GM19351 (cell line): Measurements from ENCODE around the gene CCDC39.

Experiments used
- ATAC-seq: cut with Tn5 transposase; IDR thresholded peaks from one replicate; pipeline ENCODE4 v1.9.1; 2021; ENCODE audit warnings: mild to moderate bottlenecking, moderate library complexity; ENCODE audit not compliant: unreplicated experiment

Gene CCDC39

GRCh38 chr3:180679178-180680096 lies at the start of gene CCDC39:
CCDC39 (minus strand) TSS chr3:180679489; CDS start chr3:180679380, 109 bp downstream.
- ATAC-seq: peak; percentile 91

GRCh38 chr3:180720012-180720411 lies 40.7 kb upstream of the CCDC39 start:
- ATAC-seq: no peak

GRCh38 chr3:180707896-180708295 lies 28.6 kb upstream of the CCDC39 start:
- ATAC-seq: no peak

- ATAC-seq: no peak
These were observed 26.3 kb upstream of the CCDC39 start for GRCh38 chr3:180705619-180706018.

- no peak for ATAC-seq
These were observed 25.2 kb upstream of the CCDC39 start for GRCh38 chr3:180704532-180704931.

GRCh38 chr3:180700941-180701340 lies 21.7 kb upstream of the CCDC39 start:
- ATAC-seq: no peak

- ATAC-seq: no peak
These were observed 19.5 kb upstream of the CCDC39 start for GRCh38 chr3:180698760-180699270.

GRCh38 chr3:180694321-180694720 lies 15.0 kb upstream of the CCDC39 start:
- ATAC-seq: no peak

- no peak for ATAC-seq
These were observed 14.4 kb upstream of the CCDC39 start for GRCh38 chr3:180693656-180694055.

GRCh38 chr3:180690061-180690460 lies 10.8 kb upstream of the CCDC39 start:
- ATAC-seq: no peak

- no peak for ATAC-seq
These were observed 5.5 kb upstream of the CCDC39 start for GRCh38 chr3:180684807-180685206.

GRCh38 chr3:180683816-180684215 lies 4.5 kb upstream of the CCDC39 start:
- ATAC-seq: no peak

- peak; percentile 41 for ATAC-seq
These were observed 775 bp upstream of the CCDC39 start for GRCh38 chr3:180680097-180680430.

- no peak for ATAC-seq
These were observed 1.1 kb downstream of the CCDC39 start for GRCh38 chr3:180678231-180678630.

GRCh38 chr3:180661444-180661843 lies 17.8 kb downstream of the CCDC39 start:
- no peak for ATAC-seq

GRCh38 chr3:180657094-180657493 lies 22.2 kb downstream of the CCDC39 start:
- ATAC-seq: no peak

GRCh38 chr3:180656406-180656805 lies 22.9 kb downstream of the CCDC39 start:
- no peak for ATAC-seq

GRCh38 chr3:180646187-180646790 lies 33.0 kb downstream of the CCDC39 start:
- peak; percentile 78 for ATAC-seq

- no peak for ATAC-seq
These were observed 38.3 kb downstream of the CCDC39 start for GRCh38 chr3:180640987-180641386.

- ATAC-seq: peak; percentile 45
These were observed 45.6 kb downstream of the CCDC39 start for GRCh38 chr3:180633722-180634121.

- no peak for ATAC-seq
These were observed 48.0 kb downstream of the CCDC39 start for GRCh38 chr3:180631317-180631716.

- no peak for ATAC-seq
These were observed 48.9 kb downstream of the CCDC39 start for GRCh38 chr3:180630371-180630770.
